ENCODE measurements around the gene SPRED1. TPM values are rescaled to one million over a fixed set of nuclear protein-coding genes. Genes with fewer than 3 reads are reported as not detected.
"Not testable (repeated sequence)": the region's sequence is repeated elsewhere in the genome, so short reads cannot be mapped to it uniquely, and the experiment has no call there.

Gene SPRED1
- total RNA-seq, 2 experiments from 2014 or later: 0.10 to 0.13 TPM

- H3K4me1 Mint-ChIP-seq: peaks cover 4% of the 10 kb centered on the region
- no peaks in the 10 kb centered on the region for H3K36me3 Mint-ChIP-seq (ENCODE audit: low read depth)
- peaks cover 15% of the 10 kb centered on the region for H3K27me3 Mint-ChIP-seq
- DNase-seq: no peak
- ChIA-PET CTCF (interaction anchor here (0.7 kb wide), 1 partner anchor 138 kb away, joined by 3 read pairs; no protein-coding TSS in a partner anchor), POLR2A (interaction anchor here (1.3 kb wide), 1 partner anchor 10 kb away, joined by 3 read pairs; no protein-coding TSS in a partner anchor)
- no peak overlapping the region for H3K27ac Mint-ChIP-seq
- no peak overlapping the region for H3K4me3 Mint-ChIP-seq
- H3K9me3 Mint-ChIP-seq: no peaks in the 10 kb centered on the region
Observed at GRCh38 chr15:38217788-38218609, 34.6 kb upstream of the SPRED1 start.

GRCh38 chr15:38220606-38221273 lies 31.9 kb upstream of the SPRED1 start:
- Mint-ChIP-seq H3K36me3 (ENCODE audit: low read depth) (no peaks in the 10 kb centered on the region), H3K9me3 (no peaks in the 10 kb centered on the region), H3K27ac (no peak overlapping the region), H3K4me1 (peaks cover 4% of the 10 kb centered on the region), H3K4me3 (no peak overlapping the region), H3K27me3 (peaks cover 12% of the 10 kb centered on the region)
- ChIA-PET CTCF (no interaction called here), POLR2A (no interaction called here)
- no peak for DNase-seq

- CTCF ChIA-PET: no interaction called here
- Mint-ChIP-seq H3K27ac (no peak overlapping the region), H3K36me3 (ENCODE audit: low read depth) (no peaks in the 10 kb centered on the region)
Observed at GRCh38 chr15:38224486-38224885, 28.1 kb upstream of the SPRED1 start.

GRCh38 chr15:38225381-38225780 lies 27.3 kb upstream of the SPRED1 start:
- POLR2A ChIA-PET: no interaction called here
- no peak for DNase-seq
- Mint-ChIP-seq H3K4me1 (no peaks in the 10 kb centered on the region), H3K36me3 (ENCODE audit: low read depth) (no peaks in the 10 kb centered on the region), H3K27ac (no peak overlapping the region), H3K4me3 (no peak overlapping the region), H3K9me3 (no peaks in the 10 kb centered on the region), H3K27me3 (peaks cover 7% of the 10 kb centered on the region)
- CTCF ChIA-PET: no interaction called here

More at GRCh38 chr15:38224486-38224885, 28.1 kb upstream of the SPRED1 start:
- no peaks in the 10 kb centered on the region for H3K4me1 Mint-ChIP-seq
- DNase-seq: no peak
- H3K9me3 Mint-ChIP-seq: no peaks in the 10 kb centered on the region
- POLR2A ChIA-PET: no interaction called here
- no peak overlapping the region for H3K4me3 Mint-ChIP-seq
- peaks cover 8% of the 10 kb centered on the region for H3K27me3 Mint-ChIP-seq

- Mint-ChIP-seq H3K36me3 (ENCODE audit: low read depth) (no peaks in the 10 kb centered on the region), H3K27me3 (peaks cover 7% of the 10 kb centered on the region), H3K9me3 (no peaks in the 10 kb centered on the region), H3K4me1 (no peaks in the 10 kb centered on the region), H3K4me3 (no peak overlapping the region), H3K27ac (no peak overlapping the region)
- POLR2A ChIA-PET: no interaction called here
- no peak for DNase-seq
- CTCF ChIA-PET: no interaction called here
Observed at GRCh38 chr15:38226608-38227266, 25.9 kb upstream of the SPRED1 start.

- H3K27ac Mint-ChIP-seq: no peak overlapping the region
- POLR2A ChIA-PET: no interaction called here
- CTCF ChIA-PET: interaction anchor here (0.6 kb wide), 1 partner anchor 9 kb away, joined by 5 read pairs; no protein-coding TSS in a partner anchor
- peaks cover 7% of the 10 kb centered on the region for H3K27me3 Mint-ChIP-seq
- no peak for DNase-seq
- H3K4me3 Mint-ChIP-seq: no peak overlapping the region
- H3K4me1 Mint-ChIP-seq: no peaks in the 10 kb centered on the region
- H3K9me3 Mint-ChIP-seq: no peaks in the 10 kb centered on the region
- H3K36me3 Mint-ChIP-seq (ENCODE audit: low read depth): no peaks in the 10 kb centered on the region
Observed at GRCh38 chr15:38227941-38228340, 24.7 kb upstream of the SPRED1 start.

GRCh38 chr15:38228618-38229017 lies 24.0 kb upstream of the SPRED1 start:
- H3K27ac Mint-ChIP-seq: no peak overlapping the region
- H3K4me3 Mint-ChIP-seq: no peak overlapping the region
- no peaks in the 10 kb centered on the region for H3K9me3 Mint-ChIP-seq
- ChIA-PET POLR2A (no interaction called here), CTCF (interaction anchor here (0.6 to 0.7 kb wide), 2 partner anchors 10 to 23 kb away, joined by 3 to 5 read pairs; no protein-coding TSS in a partner anchor)
- H3K4me1 Mint-ChIP-seq: no peaks in the 10 kb centered on the region
- H3K27me3 Mint-ChIP-seq: peaks cover 7% of the 10 kb centered on the region
- DNase-seq: no peak
- no peaks in the 10 kb centered on the region for H3K36me3 Mint-ChIP-seq (ENCODE audit: low read depth)

- no peak overlapping the region for H3K27ac Mint-ChIP-seq
- ChIA-PET POLR2A (no interaction called here), CTCF (no interaction called here)
- peaks cover 12% of the 10 kb centered on the region for H3K27me3 Mint-ChIP-seq
- no peaks in the 10 kb centered on the region for H3K4me1 Mint-ChIP-seq
- DNase-seq: no peak
- no peaks in the 10 kb centered on the region for H3K9me3 Mint-ChIP-seq
- H3K36me3 Mint-ChIP-seq (ENCODE audit: low read depth): no peaks in the 10 kb centered on the region
- H3K4me3 Mint-ChIP-seq: no peak overlapping the region
Observed at GRCh38 chr15:38229705-38230310, 22.8 kb upstream of the SPRED1 start.

GRCh38 chr15:38231436-38231835 lies 21.2 kb upstream of the SPRED1 start:
- no peaks in the 10 kb centered on the region for H3K36me3 Mint-ChIP-seq (ENCODE audit: low read depth)
- DNase-seq: no peak
- no peak overlapping the region for H3K27ac Mint-ChIP-seq
- no peaks in the 10 kb centered on the region for H3K4me1 Mint-ChIP-seq
- no peaks in the 10 kb centered on the region for H3K9me3 Mint-ChIP-seq
- peaks cover 10% of the 10 kb centered on the region for H3K27me3 Mint-ChIP-seq
- POLR2A ChIA-PET: no interaction called here
- CTCF ChIA-PET: no interaction called here
- H3K4me3 Mint-ChIP-seq: no peak overlapping the region

- H3K27ac Mint-ChIP-seq; H3K36me3 Mint-ChIP-seq (ENCODE audit: low read depth); H3K27me3 Mint-ChIP-seq; H3K4me3 Mint-ChIP-seq; H3K9me3 Mint-ChIP-seq; H3K4me1 Mint-ChIP-seq; POLR2A ChIA-PET; DNase-seq: not testable (repeated sequence)
- CTCF ChIA-PET: interaction anchor here (1.1 kb wide), 1 partner anchor 31 kb away, joined by 3 read pairs; no protein-coding TSS in a partner anchor
Observed at GRCh38 chr15:38237021-38237420, 15.6 kb upstream of the SPRED1 start.

GRCh38 chr15:38238311-38238710 lies 14.3 kb upstream of the SPRED1 start:
- Mint-ChIP-seq H3K27me3 (peaks cover 12% of the 10 kb centered on the region), H3K9me3 (no peaks in the 10 kb centered on the region), H3K27ac (no peak overlapping the region), H3K4me1 (no peaks in the 10 kb centered on the region), H3K4me3 (no peak overlapping the region), H3K36me3 (ENCODE audit: low read depth) (no peaks in the 10 kb centered on the region)
- ChIA-PET CTCF (no interaction called here), POLR2A (no interaction called here)
- no peak for DNase-seq

GRCh38 chr15:38242055-38242454 lies 10.6 kb upstream of the SPRED1 start:
- CTCF ChIA-PET: no interaction called here
- Mint-ChIP-seq H3K36me3 (ENCODE audit: low read depth) (no peaks in the 10 kb centered on the region), H3K27ac (no peak overlapping the region), H3K4me1 (no peaks in the 10 kb centered on the region), H3K9me3 (no peaks in the 10 kb centered on the region), H3K4me3 (no peak overlapping the region), H3K27me3 (peaks cover 21% of the 10 kb centered on the region)
- no peak for DNase-seq
- POLR2A ChIA-PET: interaction anchor here (0.9 kb wide), 1 partner anchor 11 kb away, joined by 4 read pairs; the partner anchor contains the start of gene SPRED1

All from activated CD4-positive, alpha-beta memory T cell treated with anti-CD3 and anti-CD28 coated beads, Interleukin-2, amount 10 ng/mL, durations not matched to agents 7 days and 5 days (primary cell).